Left lung (tissue), 10 donors: ENCODE results near the gene WDR1. TPM values are rescaled to one million over a fixed set of nuclear protein-coding genes. Genes with fewer than 3 reads are reported as not detected.
A peak's percentile ranks its signal among the peaks of the same experiment; 100 is the strongest.

Source experiments
- ATAC-seq: fragments of 200-7000 bp; cut with Tn5 transposase; one replicate; pipeline ENCODE4 v1.9.1; 2020; ENCODE audit warnings: moderate library complexity
- DNase-seq, 4 donors: peaks; one replicate each; pipeline ENCODE4 v3.0.0-alpha.2; 2013 to 2020
- H3K27ac ChIP-seq, 2 donors: fragments of 200-600 bp; sonication (generic) in 1 of 2; one replicate each; pipeline versions ENCODE4 v1.5.0 to v1.8.0; 2020 to 2021
- H3K27me3 ChIP-seq, 2 donors: fragments of 200-600 bp; sonication (generic) in 1 of 2; one replicate each; pipeline versions ENCODE4 v1.5.0 to v1.8.0; 2020 to 2021
- H3K36me3 ChIP-seq, 2 donors: fragments of 200-600 bp; sonication (generic) in 1 of 2; one replicate each; pipeline versions ENCODE4 v1.5.0 to v1.8.0; 2020 to 2021
- H3K4me1 ChIP-seq, 2 donors: fragments of 200-600 bp; one replicate each; pipeline ENCODE4 v1.8.0; 2021
- H3K4me3 ChIP-seq, 2 donors: fragments of 200-600 bp; sonication (generic) in 1 of 2; one replicate each; pipeline versions ENCODE4 v1.5.0 to v1.8.0; 2020 to 2021; ENCODE audit warnings: mild to moderate bottlenecking in 1 of 2
- H3K9me3 ChIP-seq, 2 donors: fragments of 200-600 bp; sonication (generic) in 1 of 2; one replicate each; pipeline versions ENCODE4 v1.5.0 to v1.8.0; 2020 to 2021
- intact Hi-C, 2 donors: fragments of 100-400 bp; cut with DNase I; formaldehyde crosslinking; loops; one replicate each; pipeline versions ENCODE4 v1.11.2 to v1.14.2; 2022
- polyA plus RNA-seq, 6 donors: library from polyadenylated mRNA; unstranded; fragments of 120-200 nt; gene quantifications; one replicate each; pipeline ENCODE4 v1.2.1, GENCODE V29; 2013; ENCODE audit not compliant: insufficient read length in 6 of 6
- total RNA-seq, 2 donors: library from RNA; stranded (reverse); fragmentation: NEBNext Ultra II Directional; extraction: Animal tissue kit (Norgen Biotek cat#: 25700); gene quantifications; one replicate each; pipeline ENCODE4 v1.2.1, GENCODE V29; 2021
- TF ChIP-seq, protein P1 (sequence below), 2 donors: fragments of 200-600 bp; sonication (generic) in 1 of 2; IDR thresholded peaks; one replicate each; pipeline versions ENCODE4 v1.5.0 to v1.8.0; 2021; ENCODE audit warnings: antibody characterized with exemption in 2 of 2
- donor health status: DM: no; HTN: yes; CAD: no.
- donor health status: DM: no; HTN: no; CAD: no.

The WDR1 gene
- total and polyA plus RNA-seq, 8 donors: 133 to 303 (median 157) TPM

DNA sequence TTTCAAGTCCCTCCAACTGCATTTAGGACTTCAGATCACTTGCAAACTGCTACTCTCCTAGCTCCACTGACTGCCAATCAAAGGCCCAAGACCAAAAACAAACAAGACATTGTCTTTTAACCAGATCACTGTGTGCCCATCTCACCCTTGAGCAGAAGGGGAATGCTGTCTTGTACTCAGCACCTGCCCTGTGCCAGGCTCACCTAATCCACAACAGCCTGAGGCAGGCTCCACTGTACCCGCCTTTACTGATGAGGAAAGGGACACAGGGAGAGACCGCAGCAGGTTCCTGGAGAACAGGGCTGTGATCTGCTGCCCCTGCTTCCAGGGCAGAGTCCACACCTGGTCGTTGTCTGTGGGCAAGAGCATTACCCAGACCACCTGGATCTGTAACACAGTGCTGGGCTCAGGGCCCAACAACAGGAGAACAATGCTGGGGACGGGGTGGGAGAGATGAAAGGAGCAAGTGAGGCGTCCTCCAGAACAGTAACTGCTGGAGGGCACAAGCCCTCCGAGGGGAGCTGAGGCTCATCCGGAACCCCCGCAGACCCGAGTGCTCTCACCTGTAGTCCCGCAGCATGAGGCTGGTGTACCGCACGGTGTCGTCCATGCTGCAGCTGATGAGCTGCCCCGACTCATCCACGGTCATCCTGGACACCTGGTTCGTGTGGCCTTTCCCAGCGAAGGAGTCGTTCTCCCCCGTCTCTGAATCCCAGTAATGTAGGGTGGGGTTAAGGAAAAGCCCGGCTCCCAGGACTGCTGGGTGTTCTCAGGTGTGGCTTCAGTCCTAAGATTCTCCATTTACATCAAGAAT lies 33.9 kb downstream of the WDR1 start:
- DNase-seq (peak in 1 of 4 donors; percentile 19), ATAC-seq (no peak)
- peaks cover 5 to 100% of the 10 kb centered on the region in 2 donors for H3K36me3 ChIP-seq
- no peaks in the 10 kb centered on the region for H3K9me3 ChIP-seq
- intact Hi-C loops: no loop called here
- TF ChIP-seq, protein P1, sequence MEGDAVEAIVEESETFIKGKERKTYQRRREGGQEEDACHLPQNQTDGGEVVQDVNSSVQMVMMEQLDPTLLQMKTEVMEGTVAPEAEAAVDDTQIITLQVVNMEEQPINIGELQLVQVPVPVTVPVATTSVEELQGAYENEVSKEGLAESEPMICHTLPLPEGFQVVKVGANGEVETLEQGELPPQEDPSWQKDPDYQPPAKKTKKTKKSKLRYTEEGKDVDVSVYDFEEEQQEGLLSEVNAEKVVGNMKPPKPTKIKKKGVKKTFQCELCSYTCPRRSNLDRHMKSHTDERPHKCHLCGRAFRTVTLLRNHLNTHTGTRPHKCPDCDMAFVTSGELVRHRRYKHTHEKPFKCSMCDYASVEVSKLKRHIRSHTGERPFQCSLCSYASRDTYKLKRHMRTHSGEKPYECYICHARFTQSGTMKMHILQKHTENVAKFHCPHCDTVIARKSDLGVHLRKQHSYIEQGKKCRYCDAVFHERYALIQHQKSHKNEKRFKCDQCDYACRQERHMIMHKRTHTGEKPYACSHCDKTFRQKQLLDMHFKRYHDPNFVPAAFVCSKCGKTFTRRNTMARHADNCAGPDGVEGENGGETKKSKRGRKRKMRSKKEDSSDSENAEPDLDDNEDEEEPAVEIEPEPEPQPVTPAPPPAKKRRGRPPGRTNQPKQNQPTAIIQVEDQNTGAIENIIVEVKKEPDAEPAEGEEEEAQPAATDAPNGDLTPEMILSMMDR (IDR thresholded peaks at IDR 0.05): no peak
- H3K4me3 ChIP-seq: no peak overlapping the region
- peaks cover 6 to 18% of the 10 kb centered on the region in 2 donors for H3K4me1 ChIP-seq
- H3K27me3 ChIP-seq: no peaks in the 10 kb centered on the region
- H3K27ac ChIP-seq: no peak overlapping the region

DNA sequence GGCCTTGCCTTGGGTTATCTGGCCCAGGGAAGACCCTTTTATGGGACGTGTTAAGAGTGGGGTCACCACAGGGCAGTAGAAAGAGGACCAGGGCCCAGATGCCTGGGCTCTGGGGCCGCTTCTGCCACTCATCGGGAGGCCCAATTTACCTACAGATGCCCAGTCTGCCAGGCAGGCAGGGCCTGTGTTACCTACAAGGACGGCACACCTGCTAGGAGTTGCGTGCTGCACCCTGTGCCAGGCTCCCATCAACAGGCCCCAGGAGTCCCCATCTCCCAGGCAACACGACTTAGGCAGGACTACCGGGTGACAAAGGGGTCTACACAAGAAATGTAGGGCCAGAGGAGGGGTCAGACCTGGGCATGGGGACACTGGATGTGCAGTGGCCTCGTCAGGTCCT lies 34.6 kb downstream of the WDR1 start:
- Histone ChIP-seq H3K9me3 (no peaks in the 10 kb centered on the region), H3K36me3 (peaks cover 4 to 100% of the 10 kb centered on the region in 2 donors), H3K4me1 (peaks cover 6 to 18% of the 10 kb centered on the region in 2 donors), H3K4me3 (no peak overlapping the region), H3K27ac (no peak overlapping the region), H3K27me3 (no peaks in the 10 kb centered on the region)
- DNase-seq (peak in 2 of 4 donors; percentile 17 to 39), ATAC-seq (no peak)
- TF ChIP-seq, protein P1 (IDR thresholded peaks at IDR 0.05): no peak
- intact Hi-C loops: no loop called here

DNA sequence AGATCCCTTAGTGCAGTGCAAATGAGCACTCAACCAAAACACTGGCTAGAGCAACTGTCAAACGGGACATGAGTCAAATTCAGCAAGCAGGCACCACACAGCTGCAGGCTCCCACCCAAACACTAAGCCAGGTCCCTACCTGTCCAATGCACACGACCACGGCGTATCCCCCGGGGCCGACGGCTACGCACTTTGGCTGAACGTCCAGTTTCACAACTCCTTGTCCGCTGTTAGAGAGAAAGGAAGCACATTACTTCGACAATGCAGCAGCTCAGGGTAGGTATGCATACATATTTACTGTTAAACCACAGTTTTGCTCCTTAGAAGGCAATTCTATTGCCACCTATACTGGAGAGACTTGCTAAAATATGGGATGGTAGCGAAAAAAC lies 35.4 kb downstream of the WDR1 start:
- no peaks in the 10 kb centered on the region for H3K27me3 ChIP-seq
- no peak overlapping the region for H3K4me3 ChIP-seq

DNA sequence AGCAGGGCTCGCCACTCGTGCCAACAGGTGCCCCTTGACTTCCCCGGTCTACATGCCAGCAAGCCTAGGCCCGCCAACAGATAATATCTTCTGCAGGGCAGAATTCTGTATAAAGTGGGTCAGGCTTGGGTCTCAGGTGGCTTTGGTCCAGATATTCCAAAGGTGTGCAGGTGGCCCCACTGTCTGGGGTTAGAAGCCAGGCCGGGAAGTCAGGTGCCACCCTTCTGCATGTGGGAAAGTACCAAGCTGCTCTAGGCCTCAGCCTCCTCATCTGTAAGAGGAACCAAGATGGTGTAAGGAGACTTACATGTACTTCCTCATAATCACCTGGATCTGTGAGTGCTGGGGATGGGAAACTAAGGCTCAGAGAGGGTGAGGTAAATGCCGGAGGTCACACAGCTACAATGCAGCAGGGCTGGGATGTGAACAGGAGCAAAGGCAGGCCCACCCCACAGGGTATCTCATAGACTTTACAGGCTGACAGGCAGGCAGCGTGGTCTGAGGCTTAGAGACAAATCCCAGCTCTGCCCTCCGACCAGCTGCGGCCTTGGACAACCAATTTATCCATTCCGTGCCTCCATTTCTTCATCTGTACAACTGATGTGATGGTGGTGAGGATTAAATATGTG lies 35.9 kb downstream of the WDR1 start:
- intact Hi-C loops: no loop called here
- H3K4me3 ChIP-seq: no peak overlapping the region
- peaks cover 6 to 18% of the 10 kb centered on the region in 2 donors for H3K4me1 ChIP-seq
- no peak for ATAC-seq
- no peaks in the 10 kb centered on the region for H3K27me3 ChIP-seq
- peak in 1 of 4 donors; percentile 28 for DNase-seq
- TF ChIP-seq, protein P1 (IDR thresholded peaks at IDR 0.05): no peak
- no peak overlapping the region for H3K27ac ChIP-seq
- H3K36me3 ChIP-seq: peaks cover 4 to 100% of the 10 kb centered on the region in 2 donors
- H3K9me3 ChIP-seq: no peaks in the 10 kb centered on the region

More for the DNA sequence above, 35.4 kb downstream of the WDR1 start:
- peaks cover 4 to 100% of the 10 kb centered on the region in 2 donors for H3K36me3 ChIP-seq
- H3K27ac ChIP-seq: no peak overlapping the region
- H3K9me3 ChIP-seq: no peaks in the 10 kb centered on the region
- ATAC-seq (no peak), DNase-seq (peak in 2 of 4 donors; percentile 23 to 62)
- H3K4me1 ChIP-seq: peaks cover 6 to 18% of the 10 kb centered on the region in 2 donors
- TF ChIP-seq, protein P1 (IDR thresholded peaks at IDR 0.05): no peak
- intact Hi-C loops: no loop called here

DNA sequence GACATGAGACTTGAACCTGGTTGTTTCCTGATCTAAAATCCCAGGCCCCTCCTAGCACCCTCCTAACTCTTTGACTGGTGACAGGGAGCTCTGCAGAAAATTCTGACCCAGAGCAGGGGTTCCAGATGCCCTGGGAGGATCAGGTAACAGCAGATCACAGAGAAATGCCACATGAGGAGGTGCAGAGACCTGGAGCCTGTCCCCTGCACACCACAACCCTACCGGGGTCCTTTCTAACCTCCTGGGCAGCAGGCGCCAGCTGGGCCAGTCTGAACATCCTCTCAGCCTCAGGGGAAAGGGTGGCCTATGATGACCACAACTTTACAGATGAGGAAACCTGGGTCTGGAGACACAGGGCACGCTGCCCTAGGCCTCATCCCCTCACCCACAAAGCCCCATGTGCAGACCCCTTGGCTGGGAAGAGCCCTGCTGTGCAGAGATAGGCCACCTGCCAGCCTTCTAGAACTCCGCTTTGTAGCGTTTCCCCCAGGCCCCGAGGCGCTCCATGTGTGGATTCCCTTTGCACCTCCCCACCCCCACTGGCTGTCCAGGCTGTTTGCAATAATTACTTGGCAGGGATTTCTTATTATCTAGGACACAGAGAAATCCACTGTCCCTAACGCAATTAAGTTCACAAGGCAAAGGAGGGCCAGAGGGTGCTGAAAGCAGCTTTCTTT lies 36.5 kb downstream of the WDR1 start:
- TF ChIP-seq, protein P1 (IDR thresholded peaks at IDR 0.05): no peak
- no peaks in the 10 kb centered on the region for H3K27me3 ChIP-seq
- H3K4me3 ChIP-seq: no peak overlapping the region
- peak in 2 of 4 donors; percentile 20 to 36 for DNase-seq
- no peak for ATAC-seq
- H3K9me3 ChIP-seq: no peaks in the 10 kb centered on the region
- H3K36me3 ChIP-seq: peaks cover 4 to 100% of the 10 kb centered on the region in 2 donors
- intact Hi-C loops: no loop called here
- no peak overlapping the region for H3K27ac ChIP-seq
- peaks cover 6 to 18% of the 10 kb centered on the region in 2 donors for H3K4me1 ChIP-seq
